Prostate gland (tissue), 2 donors: ENCODE measurements around the gene MYOZ3. TPM values are rescaled to one million over a fixed set of nuclear protein-coding genes. Genes with fewer than 3 reads are reported as not detected.
A peak's percentile ranks its signal among the peaks of the same experiment; 100 is the strongest.

ENCODE experiments used
- DNase-seq: peaks from one replicate; pipeline ENCODE4 v3.0.0-alpha.2; 2019; ENCODE audit warnings: low spot score
- H3K27ac ChIP-seq, 2 donors: fragments of 200-600 bp; sonication (generic); 2 replicates each; pipeline ENCODE4 v1.5.1; 2017 to 2019
- H3K27me3 ChIP-seq: fragments of 200-600 bp; sonication (generic); replicated peaks from 2 replicates; pipeline ENCODE4 v1.5.1; 2019; ENCODE audit not compliant: insufficient read depth
- H3K36me3 ChIP-seq, 2 donors: fragments of 200-600 bp; sonication (generic); 1 replicate in 1 of 2; 2 replicates in 1 of 2; pipeline versions ENCODE4 v1.5.1 to v1.8.1; 2017 to 2019
- H3K4me1 ChIP-seq: fragments of 200-600 bp; sonication (generic); replicated peaks from 2 replicates; pipeline ENCODE4 v1.5.1; 2019
- H3K4me3 ChIP-seq, 2 donors: fragments of 200-600 bp; sonication (generic); 2 replicates each; pipeline ENCODE4 v1.5.1; 2017 to 2019
- H3K9me3 ChIP-seq: fragments of 200-600 bp; sonication (generic); 2 replicates; pipeline ENCODE4 v1.5.1; 2017
- POLR2A ChIP-seq: fragments of 450-650 bp; IDR thresholded peaks from one replicate; pipeline ENCODE4 v1.6.1; 2016; ENCODE audit warnings: antibody characterized with exemption, mild to moderate bottlenecking
- POLR2AphosphoS5 ChIP-seq: sonication (generic); formaldehyde crosslinking; IDR thresholded peaks from one replicate; pipeline ENCODE4 v1.6.1; 2017; ENCODE audit warnings: antibody characterized with exemption
- WGBS: methylation state at CpG from one replicate; pipeline ENCODE4 v1.1.5; 2018; 5-methylcytosine and 5-hydroxymethylcytosine counted together
- intact Hi-C: fragments of 100-400 bp; cut with DNase I; formaldehyde crosslinking; loops from one replicate; pipeline ENCODE4 v1.14.2; 2022
- total RNA-seq, 2 donors: library from RNA; depleted of rRNA; stranded (reverse); fragments of >200 nt; gene quantifications; one replicate each; pipeline ENCODE4 v1.1.0, GENCODE V29; 2016
- TF ChIP-seq, protein P1 (sequence below), 4 experiments: fragments of 200-600 bp in 2 of 4; fragments of 450-650 bp in 2 of 4; sonication (generic) in 2 of 4; IDR thresholded peaks; 1 replicate in 3 of 4; 2 replicates in 1 of 4; pipeline ENCODE4 v1.5.1; 2016 to 2019; ENCODE audit warnings: antibody characterized with exemption in 4 of 4, mild to moderate bottlenecking in 2 of 4, moderate library complexity in 2 of 4

MYOZ3 gene
- total RNA-seq, 2 donors from 2014 or later, result 1.2 to 14.1 TPM

DNA sequence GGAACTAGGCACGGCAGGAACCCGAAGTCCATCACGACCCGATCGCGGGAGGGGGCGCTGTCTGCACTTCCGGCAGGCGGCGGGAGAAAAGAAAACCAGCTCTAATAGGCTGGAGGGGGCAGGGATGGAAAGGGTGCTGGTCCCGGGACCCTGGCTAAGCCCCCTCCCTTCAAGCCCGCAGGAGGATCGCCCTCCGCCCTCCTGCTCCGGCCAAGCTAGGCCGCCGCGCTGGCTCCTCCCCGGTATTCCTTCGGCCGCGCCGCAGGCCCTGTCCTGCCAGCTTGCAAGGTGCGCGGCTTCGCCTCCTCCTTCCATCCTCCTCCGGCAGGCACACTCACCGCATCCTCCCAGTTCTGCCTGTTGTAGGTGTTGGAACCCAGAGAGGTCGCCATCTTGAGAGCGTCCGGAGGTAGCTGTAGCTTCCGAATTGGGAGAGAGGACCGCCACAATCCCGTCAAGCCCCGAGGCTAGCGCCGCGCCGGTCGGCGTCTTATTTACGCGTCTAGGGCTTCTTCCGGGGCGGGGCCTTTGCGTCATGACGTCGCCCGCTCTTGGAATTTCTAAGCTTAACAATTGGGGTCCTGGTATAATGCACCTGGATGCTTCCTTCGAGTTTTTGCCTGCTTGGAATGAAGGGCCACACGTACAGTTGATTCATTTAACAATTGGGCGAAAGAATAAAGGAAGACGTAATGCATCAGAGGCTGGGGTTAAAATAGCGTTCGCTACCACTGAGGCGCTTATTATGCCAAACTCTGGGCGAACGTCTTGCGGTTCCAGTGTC is 39.7 kb downstream of the MYOZ3 start, which contains the start of gene RBM22:
Gene RBM22, minus strand, starts transcription at position 469 of the 784 bp plus-strand sequence. Its CDS starts 77 bp downstream, at position 392.
- H3K36me3 ChIP-seq, result peaks cover 3 to 10% of the 10 kb centered on the region in 2 donors
- TF ChIP-seq POLR2A (peak; percentile 73), POLR2AphosphoS5 (peak; percentile 98)
- TF ChIP-seq, protein P1, sequence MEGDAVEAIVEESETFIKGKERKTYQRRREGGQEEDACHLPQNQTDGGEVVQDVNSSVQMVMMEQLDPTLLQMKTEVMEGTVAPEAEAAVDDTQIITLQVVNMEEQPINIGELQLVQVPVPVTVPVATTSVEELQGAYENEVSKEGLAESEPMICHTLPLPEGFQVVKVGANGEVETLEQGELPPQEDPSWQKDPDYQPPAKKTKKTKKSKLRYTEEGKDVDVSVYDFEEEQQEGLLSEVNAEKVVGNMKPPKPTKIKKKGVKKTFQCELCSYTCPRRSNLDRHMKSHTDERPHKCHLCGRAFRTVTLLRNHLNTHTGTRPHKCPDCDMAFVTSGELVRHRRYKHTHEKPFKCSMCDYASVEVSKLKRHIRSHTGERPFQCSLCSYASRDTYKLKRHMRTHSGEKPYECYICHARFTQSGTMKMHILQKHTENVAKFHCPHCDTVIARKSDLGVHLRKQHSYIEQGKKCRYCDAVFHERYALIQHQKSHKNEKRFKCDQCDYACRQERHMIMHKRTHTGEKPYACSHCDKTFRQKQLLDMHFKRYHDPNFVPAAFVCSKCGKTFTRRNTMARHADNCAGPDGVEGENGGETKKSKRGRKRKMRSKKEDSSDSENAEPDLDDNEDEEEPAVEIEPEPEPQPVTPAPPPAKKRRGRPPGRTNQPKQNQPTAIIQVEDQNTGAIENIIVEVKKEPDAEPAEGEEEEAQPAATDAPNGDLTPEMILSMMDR (IDR thresholded peaks at IDR 0.05), result peak; percentile 31 to 69 (median 60)
- intact Hi-C loops, result loop anchor here (2.0 to 5.0 kb wide), 2 partner anchors 78 to 138 kb away; partner anchors contain the start of gene SMIM3
- H3K27ac ChIP-seq, result peak within 1 kb of the TSS; percentile 96 to 97
- H3K4me3 ChIP-seq, result peak within 1 kb of the TSS; percentile 96 to 97
- DNase-seq, result peak; percentile 91
- H3K9me3 ChIP-seq, result no peaks in the 10 kb centered on the region
- H3K27me3 ChIP-seq, result no peaks in the 10 kb centered on the region
- WGBS, result under 1% methylated on average over 59 of the region's 59 CpGs
- peaks cover 2% of the 10 kb centered on the region for H3K4me1 ChIP-seq

DNA sequence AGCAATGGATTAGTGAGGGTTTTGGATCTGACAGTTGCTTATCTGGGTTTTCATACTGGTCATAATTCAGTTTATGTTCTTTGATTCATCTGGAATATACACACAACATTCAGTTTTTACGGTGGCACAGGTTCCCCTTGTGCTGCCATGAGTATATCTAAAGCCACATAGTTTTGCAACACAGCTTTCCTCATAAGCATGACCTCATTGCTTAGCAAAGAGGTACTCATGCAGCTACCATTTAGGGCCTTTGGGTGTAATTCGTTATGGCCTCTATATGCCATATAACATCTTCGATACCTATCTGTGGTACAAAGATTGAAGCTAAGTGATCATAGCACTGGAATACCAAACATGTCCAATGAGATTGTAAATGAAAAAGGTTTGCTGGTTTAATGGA is 42.7 kb downstream of the MYOZ3 start:
- Histone ChIP-seq H3K27ac (no peak overlapping the region), H3K9me3 (no peaks in the 10 kb centered on the region), H3K27me3 (no peaks in the 10 kb centered on the region), H3K36me3 (no peaks in the 10 kb centered on the region), H3K4me1 (peaks cover 2% of the 10 kb centered on the region), H3K4me3 (no peak overlapping the region)
- WGBS, result 83% methylated on average over 3 of the region's 3 CpGs
- TF ChIP-seq POLR2AphosphoS5, result no peak
- TF ChIP-seq, protein P1 (IDR thresholded peaks at IDR 0.05), result no peak
- no peak for TF ChIP-seq POLR2A
- no peak for DNase-seq
- intact Hi-C loops, result loop anchor here (5.0 kb wide), 1 partner anchor 141 kb away; no protein-coding TSS in a partner anchor

DNA sequence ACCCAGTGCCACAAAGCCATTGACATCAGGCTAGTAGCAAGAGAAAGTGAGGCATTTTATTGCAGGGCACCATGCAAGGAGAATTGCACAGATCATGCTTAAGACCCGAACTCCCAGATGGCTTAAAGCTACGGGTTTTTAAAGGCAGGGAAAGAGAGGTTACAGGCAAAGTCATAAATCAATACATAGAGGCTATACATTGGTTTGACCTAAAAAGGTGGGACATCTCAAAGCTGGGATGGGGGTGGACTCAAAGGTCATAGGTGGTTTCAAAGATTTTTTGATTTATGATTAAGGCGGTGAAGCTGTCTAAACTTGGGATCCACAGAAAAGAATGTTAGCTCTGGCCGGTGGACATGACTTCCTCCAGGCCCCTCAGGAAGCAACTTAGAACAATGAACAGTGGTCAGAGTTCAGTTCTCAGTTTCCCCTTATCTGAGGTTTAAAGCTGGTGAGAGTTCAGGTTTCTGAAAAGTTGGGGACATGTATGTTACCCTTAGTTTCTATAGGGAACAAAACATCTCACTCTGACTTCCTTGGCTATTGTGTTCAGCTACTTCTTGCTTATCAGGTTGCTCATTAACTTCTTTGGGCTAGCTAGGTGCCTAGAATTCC is 45.8 kb downstream of the MYOZ3 start:
- 59% methylated on average over 4 of the region's 4 CpGs for WGBS
- Histone ChIP-seq H3K27me3 (no peaks in the 10 kb centered on the region), H3K9me3 (no peaks in the 10 kb centered on the region), H3K36me3 (no peaks in the 10 kb centered on the region), H3K27ac (no peak overlapping the region), H3K4me1 (no peaks in the 10 kb centered on the region), H3K4me3 (no peak overlapping the region)
- TF ChIP-seq, protein P1 (IDR thresholded peaks at IDR 0.05), result no peak
- no peak for TF ChIP-seq POLR2AphosphoS5
- TF ChIP-seq POLR2A, result no peak
- intact Hi-C loops, result no loop called here
- DNase-seq, result no peak

DNA sequence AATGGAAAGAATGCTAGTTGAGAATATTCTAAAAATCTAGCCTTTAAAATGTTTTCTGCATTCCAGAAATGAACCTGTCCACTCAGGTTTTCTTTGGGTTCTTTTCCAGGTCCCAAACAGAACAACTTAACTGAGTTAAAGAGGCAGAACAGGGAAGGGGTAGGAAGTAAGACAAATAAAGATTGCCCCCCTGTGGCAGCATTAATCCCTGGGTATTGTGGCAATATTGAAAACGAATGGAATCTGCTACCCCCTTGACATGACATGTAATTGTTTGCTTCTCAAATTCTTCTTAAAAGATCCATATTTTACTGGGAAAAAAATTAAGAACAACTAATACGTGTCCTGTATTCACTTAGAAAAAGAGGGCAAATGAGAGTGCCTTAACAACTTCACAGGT is 49.1 kb downstream of the MYOZ3 start:
- Histone ChIP-seq H3K27me3 (no peaks in the 10 kb centered on the region), H3K27ac (no peak overlapping the region), H3K4me3 (no peak overlapping the region), H3K36me3 (peaks cover 0 to 4% of the 10 kb centered on the region in 2 donors), H3K4me1 (no peaks in the 10 kb centered on the region), H3K9me3 (no peaks in the 10 kb centered on the region)
- intact Hi-C loops, result no loop called here
- no peak for TF ChIP-seq POLR2A
- TF ChIP-seq, protein P1 (IDR thresholded peaks at IDR 0.05), result peak in 2 of 4 experiments; percentile 22 to 23
- WGBS, result 60% methylated on average over 2 of the region's 2 CpGs
- no peak for DNase-seq
